ENCODE data around the gene AIP.

Gene AIP

GRCh38 chr11:67482827-67483798 lies at the start of gene AIP:
Gene AIP, plus strand, starts transcription at chr11:67483026. Its CDS starts 133 bp downstream, at chr11:67483159.
- Histone ChIP-seq H3K36me3 (ENCODE audit: control insufficient read depth, insufficient read depth, low read length) (peaks cover 3% of the 10 kb centered on the region; the same call in 1 of the 2 replicates), H3K4me3 (ENCODE audit: low read depth, low read length) (peak within 1 kb of the TSS; percentile 63), H3K9me3 (ENCODE audit: control insufficient read depth, insufficient read depth, low read length) (no peaks in the 10 kb centered on the region), H3K27me3 (ENCODE audit: control insufficient read depth, insufficient read depth, low read length) (peaks cover 8% of the 10 kb centered on the region), H3K9ac (ENCODE audit: low read depth, low read length) (peak within 1 kb of the TSS; percentile 70), H3K4me1 (ENCODE audit: control insufficient read depth, insufficient read depth, low read length) (no peaks in the 10 kb centered on the region; the same call in 1 of the 2 replicates), H3K27ac (ENCODE audit: low read depth, low read length) (peak within 1 kb of the TSS; percentile 56)

- no peaks in the 10 kb centered on the region for H3K27me3 ChIP-seq (ENCODE audit: control insufficient read depth, insufficient read depth, low read length)
- H3K36me3 ChIP-seq (ENCODE audit: control insufficient read depth, insufficient read depth, low read length): peaks cover 52% of the 10 kb centered on the region
- H3K27ac ChIP-seq (ENCODE audit: low read depth, low read length): no peak overlapping the region
- no peak overlapping the region for H3K9ac ChIP-seq (ENCODE audit: low read depth, low read length)
- no peak overlapping the region for H3K4me3 ChIP-seq (ENCODE audit: low read depth, low read length)
- peaks cover 17% of the 10 kb centered on the region for H3K4me1 ChIP-seq (ENCODE audit: control insufficient read depth, insufficient read depth, low read length)
- no peaks in the 10 kb centered on the region for H3K9me3 ChIP-seq (ENCODE audit: control insufficient read depth, insufficient read depth, low read length)
Observed at GRCh38 chr11:67433536-67434394, 49.1 kb upstream of the AIP start.

GRCh38 chr11:67434395-67434881 lies 48.4 kb upstream of the AIP start:
- H3K27ac ChIP-seq (ENCODE audit: low read depth, low read length): no peak overlapping the region
- no peak overlapping the region for H3K4me3 ChIP-seq (ENCODE audit: low read depth, low read length)
- peaks cover 17% of the 10 kb centered on the region for H3K4me1 ChIP-seq (ENCODE audit: control insufficient read depth, insufficient read depth, low read length)
- H3K27me3 ChIP-seq (ENCODE audit: control insufficient read depth, insufficient read depth, low read length): no peaks in the 10 kb centered on the region
- peaks cover 58% of the 10 kb centered on the region for H3K36me3 ChIP-seq (ENCODE audit: control insufficient read depth, insufficient read depth, low read length)
- no peak overlapping the region for H3K9ac ChIP-seq (ENCODE audit: low read depth, low read length)
- H3K9me3 ChIP-seq (ENCODE audit: control insufficient read depth, insufficient read depth, low read length): no peaks in the 10 kb centered on the region

- Histone ChIP-seq H3K36me3 (ENCODE audit: control insufficient read depth, insufficient read depth, low read length) (peaks cover 65% of the 10 kb centered on the region), H3K27me3 (ENCODE audit: control insufficient read depth, insufficient read depth, low read length) (no peaks in the 10 kb centered on the region), H3K27ac (ENCODE audit: low read depth, low read length) (peak overlapping the region; percentile 14), H3K9ac (ENCODE audit: low read depth, low read length) (no peak overlapping the region), H3K9me3 (ENCODE audit: control insufficient read depth, insufficient read depth, low read length) (no peaks in the 10 kb centered on the region), H3K4me3 (ENCODE audit: low read depth, low read length) (no peak overlapping the region), H3K4me1 (ENCODE audit: control insufficient read depth, insufficient read depth, low read length) (peaks cover 17% of the 10 kb centered on the region)
Observed at GRCh38 chr11:67435031-67435726, 47.6 kb upstream of the AIP start.

- Histone ChIP-seq H3K9me3 (ENCODE audit: control insufficient read depth, insufficient read depth, low read length) (no peaks in the 10 kb centered on the region), H3K9ac (ENCODE audit: low read depth, low read length) (peak overlapping the region; percentile 60), H3K27ac (ENCODE audit: low read depth, low read length) (peak overlapping the region; percentile 90), H3K4me3 (ENCODE audit: low read depth, low read length) (no peak overlapping the region), H3K4me1 (ENCODE audit: control insufficient read depth, insufficient read depth, low read length) (peaks cover 17% of the 10 kb centered on the region), H3K27me3 (ENCODE audit: control insufficient read depth, insufficient read depth, low read length) (no peaks in the 10 kb centered on the region), H3K36me3 (ENCODE audit: control insufficient read depth, insufficient read depth, low read length) (peaks cover 70% of the 10 kb centered on the region)
Observed at GRCh38 chr11:67435727-67436458, 46.9 kb upstream of the AIP start.

GRCh38 chr11:67436459-67437081 lies 46.3 kb upstream of the AIP start:
- peak overlapping the region; percentile 41; the same call in 1 of the 2 replicates for H3K9ac ChIP-seq (ENCODE audit: low read depth, low read length)
- peaks cover 73% of the 10 kb centered on the region for H3K36me3 ChIP-seq (ENCODE audit: control insufficient read depth, insufficient read depth, low read length)
- H3K27me3 ChIP-seq (ENCODE audit: control insufficient read depth, insufficient read depth, low read length): no peaks in the 10 kb centered on the region
- no peak overlapping the region for H3K4me3 ChIP-seq (ENCODE audit: low read depth, low read length)
- H3K27ac ChIP-seq (ENCODE audit: low read depth, low read length): peak overlapping the region; percentile 90
- H3K4me1 ChIP-seq (ENCODE audit: control insufficient read depth, insufficient read depth, low read length): peaks cover 17% of the 10 kb centered on the region
- H3K9me3 ChIP-seq (ENCODE audit: control insufficient read depth, insufficient read depth, low read length): no peaks in the 10 kb centered on the region

GRCh38 chr11:67437082-67437808 lies 45.6 kb upstream of the AIP start, which contains the start of gene PTPRCAP:
Gene PTPRCAP, minus strand, starts transcription at chr11:67437682. Its CDS starts 63 bp downstream, at chr11:67437619.
- Histone ChIP-seq H3K4me3 (ENCODE audit: low read depth, low read length) (no peak within 1 kb of the TSS), H3K9ac (ENCODE audit: low read depth, low read length) (peak within 1 kb of the TSS; percentile 41), H3K36me3 (ENCODE audit: control insufficient read depth, insufficient read depth, low read length) (peaks cover 72% of the 10 kb centered on the region), H3K27me3 (ENCODE audit: control insufficient read depth, insufficient read depth, low read length) (no peaks in the 10 kb centered on the region), H3K27ac (ENCODE audit: low read depth, low read length) (peak within 1 kb of the TSS; percentile 90), H3K4me1 (ENCODE audit: control insufficient read depth, insufficient read depth, low read length) (peaks cover 17% of the 10 kb centered on the region), H3K9me3 (ENCODE audit: control insufficient read depth, insufficient read depth, low read length) (no peaks in the 10 kb centered on the region)

GRCh38 chr11:67437809-67438157 lies 45.0 kb upstream of the AIP start:
- Histone ChIP-seq H3K27ac (ENCODE audit: low read depth, low read length) (peak overlapping the region; percentile 84), H3K4me1 (ENCODE audit: control insufficient read depth, insufficient read depth, low read length) (peaks cover 17% of the 10 kb centered on the region), H3K9me3 (ENCODE audit: control insufficient read depth, insufficient read depth, low read length) (no peaks in the 10 kb centered on the region), H3K9ac (ENCODE audit: low read depth, low read length) (peak overlapping the region; percentile 40; the same call in 1 of the 2 replicates), H3K36me3 (ENCODE audit: control insufficient read depth, insufficient read depth, low read length) (peaks cover 66% of the 10 kb centered on the region), H3K4me3 (ENCODE audit: low read depth, low read length) (no peak overlapping the region), H3K27me3 (ENCODE audit: control insufficient read depth, insufficient read depth, low read length) (no peaks in the 10 kb centered on the region)

GRCh38 chr11:67438158-67438902 lies 44.5 kb upstream of the AIP start:
- peak overlapping the region; percentile 28 for H3K27ac ChIP-seq (ENCODE audit: low read depth, low read length)
- no peak overlapping the region for H3K9ac ChIP-seq (ENCODE audit: low read depth, low read length)

More at GRCh38 chr11:67438158-67438902, 44.5 kb upstream of the AIP start:
- H3K4me3 ChIP-seq (ENCODE audit: low read depth, low read length): no peak overlapping the region
- peaks cover 17% of the 10 kb centered on the region for H3K4me1 ChIP-seq (ENCODE audit: control insufficient read depth, insufficient read depth, low read length)
- no peaks in the 10 kb centered on the region for H3K9me3 ChIP-seq (ENCODE audit: control insufficient read depth, insufficient read depth, low read length)
- H3K36me3 ChIP-seq (ENCODE audit: control insufficient read depth, insufficient read depth, low read length): peaks cover 61% of the 10 kb centered on the region
- no peaks in the 10 kb centered on the region for H3K27me3 ChIP-seq (ENCODE audit: control insufficient read depth, insufficient read depth, low read length)

All from HUES48 (cell line).